Measurements from ENCODE around the gene COQ2.
A peak's percentile ranks its signal among the peaks of the same experiment; 100 is the strongest.
"Not testable (repeated sequence)": the region's sequence is repeated elsewhere in the genome, so short reads cannot be mapped to it uniquely, and the experiment has no call there.

COQ2 gene

DNA sequence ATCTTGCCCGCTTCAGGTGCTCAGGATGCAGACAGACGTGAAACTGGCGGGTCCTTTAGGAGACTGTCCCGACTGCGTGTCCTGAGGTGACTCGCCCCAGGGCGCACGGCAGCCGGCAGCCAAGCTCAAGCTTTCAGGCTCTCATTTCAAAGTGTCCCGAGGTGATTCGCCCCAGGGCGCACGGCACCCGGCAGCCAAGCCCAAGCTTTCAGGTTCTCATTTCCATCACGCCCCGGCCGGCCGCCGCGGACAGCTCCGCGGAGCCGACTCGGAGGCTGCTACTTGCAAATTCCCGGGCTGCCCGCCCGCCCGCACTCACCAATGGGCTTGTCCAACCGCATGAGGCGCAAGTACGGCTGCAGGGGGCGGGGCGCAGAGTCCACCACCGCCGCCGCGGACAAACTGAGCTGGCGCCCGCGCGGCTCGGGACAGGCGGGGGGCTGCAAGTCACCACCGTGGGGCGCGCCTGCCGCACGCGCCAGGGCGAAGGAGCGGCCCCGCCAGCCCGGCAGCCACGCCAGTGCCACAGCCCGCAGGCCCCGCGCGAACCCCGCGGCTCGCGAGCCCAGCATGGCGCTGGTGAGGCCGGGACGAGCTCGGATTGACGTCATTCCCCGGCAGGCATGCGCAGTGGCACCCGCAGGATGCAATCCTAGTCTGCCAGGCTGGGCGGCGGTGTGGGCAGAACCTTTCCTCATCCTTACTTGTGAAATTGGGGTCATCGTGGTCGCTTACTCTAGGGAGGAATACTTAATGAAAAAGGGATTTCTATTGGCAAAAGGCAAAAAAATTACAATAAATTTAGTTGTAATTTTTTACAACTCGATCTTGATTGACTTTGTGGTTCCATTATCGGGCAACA lies at the start of gene COQ2:
Gene COQ2 (minus strand): TSS at position 606 of the 862 bp plus-strand sequence. CDS start 34 bp downstream, at position 572.
- Histone ChIP-seq H3K4me3 (peak within 1 kb of the TSS; percentile 66 to 82 (median 71)), H3K27ac (peak within 1 kb of the TSS; percentile 73 to 97 (median 90))

DNA sequence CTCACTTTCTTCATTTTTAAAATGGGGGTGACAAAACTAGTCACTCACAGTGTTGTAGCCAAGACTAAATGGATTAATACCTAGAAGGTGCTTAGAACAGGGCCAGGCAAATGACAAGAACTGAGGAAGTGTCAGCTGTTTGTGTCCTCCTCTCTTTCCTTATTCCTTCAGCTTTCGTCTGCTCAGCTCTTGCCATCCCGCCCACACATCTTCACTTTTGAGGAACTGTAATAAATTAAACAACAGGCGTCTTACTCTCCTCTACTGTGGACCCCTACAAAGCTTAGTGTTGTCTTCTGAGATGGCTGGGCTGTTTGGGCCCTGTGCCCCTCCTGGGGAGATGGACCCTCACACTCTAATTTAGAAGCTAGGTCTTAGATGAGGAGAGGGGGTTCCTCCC lies 47.4 kb upstream of the COQ2 start:
- Histone ChIP-seq H3K4me3 (no peak overlapping the region), H3K27ac (no peak overlapping the region)

GRCh38 chr4:83329521-83330110 lies 45.0 kb upstream of the COQ2 start:
- H3K27ac ChIP-seq: peak overlapping the region in 1 of 21 experiments; percentile 42
- H3K4me3 ChIP-seq: no peak overlapping the region

GRCh38 chr4:83328521-83329187 lies 44.1 kb upstream of the COQ2 start:
- Histone ChIP-seq H3K4me3 (no peak overlapping the region), H3K27ac (peak overlapping the region in 2 of 21 experiments; percentile 20 to 42)

DNA sequence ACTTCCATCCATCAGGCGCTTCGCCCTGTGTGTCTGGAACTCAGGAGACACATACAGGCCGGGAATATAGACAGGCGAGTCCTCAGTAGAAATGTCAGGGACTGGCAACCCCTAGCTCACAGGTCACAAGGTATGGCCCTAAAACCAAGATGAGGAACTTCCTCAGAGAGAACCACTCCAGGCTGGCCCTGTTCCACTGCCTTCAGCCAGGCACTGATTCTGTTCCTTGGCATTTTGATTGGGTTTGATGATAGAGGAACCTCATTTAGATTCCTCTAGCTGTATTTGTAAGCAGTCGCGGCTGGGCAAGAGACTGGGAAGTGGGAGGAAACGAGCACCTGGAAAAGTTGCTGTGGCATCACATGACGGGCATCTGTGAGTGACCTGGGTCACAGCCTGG lies 41.9 kb upstream of the COQ2 start:
- Histone ChIP-seq H3K4me3 (no peak overlapping the region), H3K27ac (no peak overlapping the region)

DNA sequence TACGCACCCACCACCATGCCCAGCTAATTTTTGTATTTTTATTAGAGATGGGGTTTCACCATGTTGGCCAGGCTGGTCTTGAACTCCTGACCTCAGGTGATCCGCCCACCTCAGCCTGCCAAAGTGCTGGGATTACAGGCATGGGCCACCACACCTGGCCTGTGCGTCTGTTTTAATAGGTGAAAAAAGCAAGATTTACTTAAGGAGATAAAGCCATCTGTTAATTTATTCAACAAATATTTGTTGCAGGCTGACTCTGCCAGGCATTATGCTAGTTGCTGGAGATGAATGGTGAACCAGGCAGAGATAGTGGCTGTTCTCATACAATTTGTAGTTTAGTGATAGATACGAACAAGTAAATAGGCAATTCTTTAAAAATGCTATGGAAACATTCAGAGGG lies 40.7 kb upstream of the COQ2 start:
- not testable (repeated sequence) for H3K27ac ChIP-seq

GRCh38 chr4:83323136-83323535 lies 38.5 kb upstream of the COQ2 start:
- no peak overlapping the region for H3K27ac ChIP-seq
- no peak overlapping the region for H3K4me3 ChIP-seq

More for the DNA sequence above, 40.7 kb upstream of the COQ2 start:
- H3K4me3 ChIP-seq: not testable (repeated sequence)

DNA sequence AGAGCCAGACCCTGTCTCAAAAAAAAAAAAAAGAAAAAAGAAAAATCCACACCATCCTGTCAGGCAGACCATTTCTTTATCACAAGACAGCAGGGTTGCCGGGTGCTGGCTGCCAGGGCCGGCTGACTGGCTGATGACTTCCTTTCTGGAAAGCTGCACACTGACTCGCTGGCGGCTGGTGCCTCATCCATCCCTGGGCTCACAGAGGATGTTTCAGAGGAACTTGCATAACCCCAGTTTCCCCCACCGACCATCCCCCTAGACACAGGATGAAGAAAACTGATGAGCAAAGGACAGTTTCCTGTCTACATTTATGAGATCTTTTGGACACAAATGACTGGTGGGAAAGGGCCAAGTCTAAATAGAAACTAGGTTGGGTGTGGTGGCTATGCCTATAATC lies 36.0 kb upstream of the COQ2 start:
- H3K4me3 ChIP-seq: no peak overlapping the region
- H3K27ac ChIP-seq: peak overlapping the region in 2 of 21 experiments; percentile 1 to 52

- Histone ChIP-seq H3K4me3 (no peak overlapping the region), H3K27ac (no peak overlapping the region)
These were observed 34.1 kb upstream of the COQ2 start for GRCh38 chr4:83318666-83319065.

- H3K27ac ChIP-seq: peak overlapping the region in 2 of 21 experiments; percentile 45 to 61
- no peak overlapping the region for H3K4me3 ChIP-seq
These were observed 33.1 kb upstream of the COQ2 start for GRCh38 chr4:83317671-83318070.

- Histone ChIP-seq H3K4me3 (no peak overlapping the region), H3K27ac (peak overlapping the region in 5 of 21 experiments; percentile 23 to 65 (median 45))
These were observed 32.0 kb upstream of the COQ2 start for GRCh38 chr4:83316459-83317165.

DNA sequence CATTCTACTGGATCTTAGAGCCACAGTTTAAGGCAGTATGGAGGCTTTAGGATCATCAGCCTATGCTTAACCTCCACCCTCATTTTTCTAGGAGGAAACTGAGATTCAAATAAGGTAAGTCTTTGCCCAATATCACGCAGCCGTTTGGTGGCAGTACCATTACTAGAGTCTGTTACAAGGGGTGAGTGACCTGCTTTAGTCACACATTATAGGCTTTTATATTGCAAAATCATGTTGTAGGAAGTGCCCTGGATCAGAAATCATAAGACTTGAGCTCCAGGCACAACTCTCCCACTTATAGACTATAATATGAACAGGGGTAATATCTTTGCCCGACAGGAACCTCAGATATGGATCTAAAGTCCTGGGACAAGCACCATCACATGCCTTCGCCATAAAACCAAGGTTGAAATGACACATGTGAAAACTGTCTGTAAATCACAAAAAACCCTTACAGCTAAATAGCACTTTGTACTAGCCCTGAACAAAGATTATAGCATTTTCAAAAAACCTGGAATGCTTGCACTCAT lies 30.8 kb upstream of the COQ2 start:
- Histone ChIP-seq H3K4me3 (no peak overlapping the region), H3K27ac (no peak overlapping the region)

- no peak overlapping the region for H3K27ac ChIP-seq
- no peak overlapping the region for H3K4me3 ChIP-seq
These were observed 24.1 kb upstream of the COQ2 start for GRCh38 chr4:83308672-83309071.

- Histone ChIP-seq H3K4me3 (no peak overlapping the region), H3K27ac (no peak overlapping the region)
These were observed 23.3 kb upstream of the COQ2 start for GRCh38 chr4:83307920-83308319.

DNA sequence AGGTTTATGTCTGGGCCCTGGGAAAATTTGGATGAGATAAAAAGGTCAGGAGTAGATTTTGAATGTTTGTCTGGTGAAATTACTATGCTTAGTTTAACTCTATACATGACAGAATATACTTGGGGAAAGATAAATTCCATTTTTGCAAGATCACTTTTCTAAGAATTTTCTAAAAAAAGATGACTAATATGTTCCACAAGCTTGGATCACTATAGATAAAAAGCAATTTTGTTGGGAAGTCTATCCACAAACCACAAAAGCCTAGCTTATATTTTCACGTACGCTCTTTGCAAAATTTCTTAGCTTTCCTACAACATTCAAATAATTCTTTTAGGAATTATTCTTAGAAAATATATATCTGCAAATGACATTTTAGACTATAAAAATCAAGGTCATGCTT lies 20.6 kb upstream of the COQ2 start:
- H3K4me3 ChIP-seq: no peak overlapping the region
- no peak overlapping the region for H3K27ac ChIP-seq

DNA sequence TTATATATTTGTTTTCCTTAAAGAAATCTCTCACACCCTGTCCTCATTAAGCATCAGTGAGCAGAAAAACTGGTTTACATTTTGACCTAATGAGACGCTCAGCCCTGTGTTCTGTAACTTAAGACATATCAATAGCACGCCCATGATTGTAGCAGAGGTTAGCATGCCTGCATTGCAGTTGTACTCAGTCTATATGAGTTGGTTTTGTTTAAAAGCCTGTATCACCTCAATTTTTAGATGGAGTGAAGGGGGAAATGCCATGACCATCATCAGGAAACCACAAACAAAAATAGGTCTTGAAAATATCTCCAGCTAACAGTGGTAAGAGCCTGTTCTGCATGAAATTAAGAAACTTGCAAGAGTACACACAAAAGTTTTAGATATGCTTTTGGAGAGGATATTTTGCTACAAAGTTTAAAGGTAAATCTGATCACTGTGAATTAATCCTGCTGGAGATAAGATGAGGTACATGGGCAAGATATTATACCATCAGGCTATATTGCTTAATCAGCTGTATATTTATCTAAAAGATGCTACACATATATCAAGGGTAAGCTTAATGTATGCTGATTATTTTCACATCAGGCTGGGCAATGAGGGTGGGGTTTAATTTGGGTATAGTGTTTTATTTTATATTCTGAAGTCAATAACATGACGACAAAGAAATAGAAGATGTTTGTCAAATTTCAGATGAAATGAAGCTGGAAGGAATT lies 13.1 kb upstream of the COQ2 start:
- Histone ChIP-seq H3K27ac (peak overlapping the region in 3 of 21 experiments; percentile 17 to 30 (median 20)), H3K4me3 (no peak overlapping the region)

DNA sequence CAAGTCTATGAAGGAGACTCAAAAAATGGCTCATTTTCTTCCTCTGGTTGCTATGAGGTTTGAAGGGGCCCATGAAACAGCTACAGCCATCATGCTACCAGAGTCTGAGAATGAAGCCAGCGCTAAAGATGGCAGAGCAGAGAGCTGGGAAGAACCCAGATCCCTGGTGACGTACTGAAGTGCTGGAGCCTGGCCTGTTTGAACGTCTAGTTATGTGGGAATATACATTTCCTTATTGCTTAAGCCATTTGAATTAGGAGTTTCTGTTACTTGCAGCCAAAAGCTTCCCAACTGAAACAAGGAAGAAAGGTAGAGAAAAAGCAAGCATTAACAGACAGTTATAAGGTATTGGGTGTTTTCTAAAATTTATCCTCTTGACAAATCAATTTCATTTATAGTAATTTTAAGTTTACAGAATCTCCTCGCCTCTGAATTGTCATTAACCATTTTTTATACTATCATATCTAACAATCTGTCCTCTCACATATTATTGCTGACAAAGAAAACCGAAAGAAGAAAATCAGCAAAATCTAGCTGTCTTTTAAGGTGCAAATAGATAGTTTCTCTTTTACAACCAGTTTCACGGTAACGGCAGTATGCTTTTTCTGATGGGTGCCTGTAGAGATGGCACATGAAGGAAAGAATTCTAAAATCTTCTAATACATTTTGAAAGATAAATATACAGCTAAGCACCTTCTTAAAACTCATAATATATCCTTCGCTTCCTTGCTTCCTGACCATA lies 8.9 kb upstream of the COQ2 start:
- Histone ChIP-seq H3K27ac (no peak overlapping the region), H3K4me3 (no peak overlapping the region)

- H3K27ac ChIP-seq, H3K4me3 ChIP-seq: not testable (repeated sequence)
These were observed 5.6 kb upstream of the COQ2 start for GRCh38 chr4:83290059-83290774.
